ENCODE results near the gene FBXO31.

DNA sequence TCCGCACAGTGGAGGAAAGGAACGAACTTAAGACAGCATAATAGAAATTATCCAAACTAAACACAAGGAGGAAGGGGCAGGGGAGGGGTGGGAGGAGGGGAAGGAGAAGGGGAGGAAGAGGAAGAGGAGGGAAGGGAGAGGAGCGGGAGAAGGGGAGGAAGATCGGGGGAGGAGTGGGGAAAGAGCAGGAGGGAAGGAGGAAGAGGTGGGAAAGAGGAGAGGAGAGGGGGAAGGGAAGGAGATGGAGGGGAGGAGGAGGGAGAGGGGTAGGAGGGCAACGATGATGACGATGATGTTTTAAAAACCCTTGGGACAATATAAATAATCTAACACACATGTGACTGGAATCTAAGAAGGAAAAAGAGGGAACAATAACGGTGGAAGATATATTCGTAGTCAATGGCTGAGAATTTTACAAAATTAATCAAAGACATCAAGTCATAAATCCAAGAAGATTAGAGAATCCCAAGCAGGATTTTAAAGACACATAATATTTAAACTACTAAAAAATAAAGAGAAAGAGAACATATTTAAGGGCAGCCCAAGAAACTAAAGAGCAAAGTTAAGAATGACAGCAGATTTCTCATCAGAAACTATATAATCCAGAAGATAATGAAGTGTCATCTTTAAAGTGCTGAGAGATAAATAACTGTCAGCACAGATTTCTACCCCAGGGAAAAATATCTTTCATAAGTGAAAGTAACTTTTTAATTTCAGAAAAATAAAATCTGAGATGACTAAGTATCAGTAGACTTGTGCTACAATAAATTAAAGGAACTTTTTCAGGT lies 96.5 kb downstream of the FBXO31 start:
- TF ChIP-seq, protein P1, sequence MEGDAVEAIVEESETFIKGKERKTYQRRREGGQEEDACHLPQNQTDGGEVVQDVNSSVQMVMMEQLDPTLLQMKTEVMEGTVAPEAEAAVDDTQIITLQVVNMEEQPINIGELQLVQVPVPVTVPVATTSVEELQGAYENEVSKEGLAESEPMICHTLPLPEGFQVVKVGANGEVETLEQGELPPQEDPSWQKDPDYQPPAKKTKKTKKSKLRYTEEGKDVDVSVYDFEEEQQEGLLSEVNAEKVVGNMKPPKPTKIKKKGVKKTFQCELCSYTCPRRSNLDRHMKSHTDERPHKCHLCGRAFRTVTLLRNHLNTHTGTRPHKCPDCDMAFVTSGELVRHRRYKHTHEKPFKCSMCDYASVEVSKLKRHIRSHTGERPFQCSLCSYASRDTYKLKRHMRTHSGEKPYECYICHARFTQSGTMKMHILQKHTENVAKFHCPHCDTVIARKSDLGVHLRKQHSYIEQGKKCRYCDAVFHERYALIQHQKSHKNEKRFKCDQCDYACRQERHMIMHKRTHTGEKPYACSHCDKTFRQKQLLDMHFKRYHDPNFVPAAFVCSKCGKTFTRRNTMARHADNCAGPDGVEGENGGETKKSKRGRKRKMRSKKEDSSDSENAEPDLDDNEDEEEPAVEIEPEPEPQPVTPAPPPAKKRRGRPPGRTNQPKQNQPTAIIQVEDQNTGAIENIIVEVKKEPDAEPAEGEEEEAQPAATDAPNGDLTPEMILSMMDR (conservative IDR thresholded peaks at IDR 0.05) = no peak
- no peak for TF ChIP-seq EZH2 (IDR thresholded peaks at IDR 0.05; ENCODE audit: low read depth)

Measured in PC-9 (cell line).